GM21825 (cell line): ENCODE data around the gene CHGA.

Source experiments
- ATAC-seq: cut with Tn5 transposase; IDR thresholded peaks from one replicate; pipeline ENCODE4 v1.9.1; 2021; ENCODE audit warnings: mild to moderate bottlenecking, moderate library complexity; ENCODE audit not compliant: unreplicated experiment

Gene CHGA

GRCh38 chr14:92959761-92960680, 37.1 kb downstream of the CHGA start:
- no peak for ATAC-seq

- ATAC-seq = no peak
Measured at GRCh38 chr14:92960706-92961566, 38.0 kb downstream of the CHGA start.

- no peak for ATAC-seq
Measured at GRCh38 chr14:92961567-92961855, 38.6 kb downstream of the CHGA start.

GRCh38 chr14:92962031-92962830, 39.3 kb downstream of the CHGA start:
- no peak for ATAC-seq

GRCh38 chr14:92962831-92963095, 39.8 kb downstream of the CHGA start:
- no peak for ATAC-seq

GRCh38 chr14:92963301-92964123, 40.6 kb downstream of the CHGA start:
- ATAC-seq = no peak

GRCh38 chr14:92964124-92965109, 41.5 kb downstream of the CHGA start:
- no peak for ATAC-seq

GRCh38 chr14:92965281-92965680, 42.3 kb downstream of the CHGA start:
- no peak for ATAC-seq

- ATAC-seq = no peak
Measured at GRCh38 chr14:92967346-92967926, 44.5 kb downstream of the CHGA start.

GRCh38 chr14:92968291-92969020, 45.5 kb downstream of the CHGA start:
- no peak for ATAC-seq

GRCh38 chr14:92969430-92969829, 46.5 kb downstream of the CHGA start:
- ATAC-seq = no peak

GRCh38 chr14:92969871-92970270, 46.9 kb downstream of the CHGA start:
- ATAC-seq = no peak

- no peak for ATAC-seq
Measured at GRCh38 chr14:92970271-92970670, 47.3 kb downstream of the CHGA start.

- ATAC-seq = no peak
Measured at GRCh38 chr14:92971601-92972180, 48.7 kb downstream of the CHGA start.

- no peak for ATAC-seq
Measured at GRCh38 chr14:92973261-92973797, 50.4 kb downstream of the CHGA start.

- no peak for ATAC-seq
Measured at GRCh38 chr14:92973798-92974372, 50.9 kb downstream of the CHGA start.
